HepG2 (cell line): Measurements from ENCODE around the gene CRYBA1.
A peak's percentile ranks its signal among the peaks of the same experiment; 100 is the strongest.

Experiments used
- CEBPB ChIP-seq: IDR thresholded peaks from 2 replicates; pipeline ENCODE4 v1.6.1; 2011; ENCODE audit warnings: low read depth, low read length, improper control_type of control experiment, borderline replicate concordance
- CTCF ChIP-seq: sonication (generic); formaldehyde crosslinking; IDR thresholded peaks from 2 replicates; pipeline ENCODE4 v1.5.0; 2020; ENCODE audit warnings: mild to moderate bottlenecking, missing genetic modification reagents, moderate library complexity
- POLR2A ChIP-seq, 2 experiments: IDR thresholded peaks; 2 replicates each; pipeline ENCODE4 v1.6.1; 2011; ENCODE audit warnings: low read depth in 2 of 2, low read length in 2 of 2, mild to moderate bottlenecking in 1 of 2, moderate library complexity in 1 of 2; ENCODE audit not compliant: insufficient read depth in 1 of 2
- SRF ChIP-seq: IDR thresholded peaks from 2 replicates; pipeline ENCODE4 v1.6.1; 2011; ENCODE audit warnings: mild to moderate bottlenecking, low read depth, low read length, moderate library complexity
- TAF1 ChIP-seq: sonication (generic); formaldehyde crosslinking; IDR thresholded peaks from 2 replicates; pipeline ENCODE4 v1.4.0; 2020; ENCODE audit warnings: missing genetic modification reagents
- ZNF274 ChIP-seq: sonication (generic); formaldehyde crosslinking; IDR thresholded peaks from 2 replicates; pipeline ENCODE4 v1.5.1; 2020; ENCODE audit warnings: mild to moderate bottlenecking, missing genetic modification reagents
- ZSCAN29 ChIP-seq: sonication (generic); formaldehyde crosslinking; conservative IDR thresholded peaks from 2 replicates; pipeline ENCODE4 v1.4.0; 2020; ENCODE audit warnings: mild to moderate bottlenecking, missing genetic modification reagents
- TF ChIP-seq, protein P1 (sequence below): sonication (generic); formaldehyde crosslinking; IDR thresholded peaks from 2 replicates; pipeline ENCODE4 v1.4.0; 2020; ENCODE audit warnings: missing genetic modification reagents
- TF ChIP-seq, protein P2 (sequence below): sonication (generic); formaldehyde crosslinking; IDR thresholded peaks from 2 replicates; pipeline ENCODE4 v1.4.0; 2020; ENCODE audit warnings: missing genetic modification reagents

DNA sequence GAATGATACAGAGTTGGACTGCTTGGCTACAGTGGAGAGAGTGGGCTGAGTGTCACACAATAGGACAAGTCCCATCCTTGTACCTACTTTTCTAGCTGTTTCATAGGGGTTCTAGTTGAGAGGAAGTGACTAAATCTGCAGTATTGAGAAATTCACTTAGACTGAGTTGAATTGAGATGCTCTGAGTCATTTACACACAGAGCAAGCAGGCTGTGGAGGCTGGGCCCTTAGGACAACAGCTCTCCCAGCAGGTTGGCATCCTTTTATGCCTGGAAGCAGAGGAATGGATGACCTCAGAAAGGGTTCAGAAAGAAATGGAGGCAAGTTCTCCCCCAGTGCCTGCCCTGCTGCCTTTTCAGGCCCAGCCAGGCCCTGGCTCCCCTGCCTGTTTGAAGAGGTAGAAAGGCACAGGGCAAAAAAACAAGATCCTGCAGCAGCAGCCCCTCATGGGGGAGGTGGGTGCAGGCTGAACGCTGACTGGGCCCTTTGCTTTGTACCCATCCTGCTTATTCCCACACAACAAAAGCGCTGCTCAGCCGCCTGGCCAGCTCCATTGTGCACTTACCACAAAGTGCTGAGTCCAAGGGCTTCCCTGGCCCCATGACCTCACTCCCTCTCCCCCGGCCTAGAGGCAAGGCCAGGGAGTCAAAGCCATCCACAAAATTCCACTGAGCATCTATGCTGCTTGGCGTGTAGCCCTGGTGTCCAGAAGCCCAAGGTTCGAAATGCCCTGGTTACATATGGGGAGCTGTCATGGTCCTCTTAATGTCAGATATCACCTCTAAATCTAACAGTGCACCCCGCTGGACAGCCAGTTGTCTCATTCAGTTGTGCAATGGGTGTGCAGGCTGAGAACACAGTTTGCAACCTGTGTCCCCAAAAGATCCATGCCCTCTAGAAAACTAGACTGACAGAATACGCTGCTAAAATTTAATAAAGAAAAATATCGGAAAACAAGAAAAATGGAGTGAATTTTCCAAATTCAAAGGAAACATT, 5.4 kb upstream of the CRYBA1 start:
- TF ChIP-seq TAF1 (CRISPR knock-in tag) = no peak
- peak; percentile 32; the same call in 1 of the 2 replicates for TF ChIP-seq CTCF
- no peak for TF ChIP-seq POLR2A (IDR thresholded peaks at IDR 0.05; ENCODE audit: insufficient read depth in 1 of 2, low read depth in 2 of 2, low read length in 2 of 2)
- TF ChIP-seq ZSCAN29 (CRISPR knock-in tag) = no peak
- TF ChIP-seq ZNF274 (CRISPR knock-in tag) = no peak
- TF ChIP-seq SRF = no peak
- TF ChIP-seq, protein P1, sequence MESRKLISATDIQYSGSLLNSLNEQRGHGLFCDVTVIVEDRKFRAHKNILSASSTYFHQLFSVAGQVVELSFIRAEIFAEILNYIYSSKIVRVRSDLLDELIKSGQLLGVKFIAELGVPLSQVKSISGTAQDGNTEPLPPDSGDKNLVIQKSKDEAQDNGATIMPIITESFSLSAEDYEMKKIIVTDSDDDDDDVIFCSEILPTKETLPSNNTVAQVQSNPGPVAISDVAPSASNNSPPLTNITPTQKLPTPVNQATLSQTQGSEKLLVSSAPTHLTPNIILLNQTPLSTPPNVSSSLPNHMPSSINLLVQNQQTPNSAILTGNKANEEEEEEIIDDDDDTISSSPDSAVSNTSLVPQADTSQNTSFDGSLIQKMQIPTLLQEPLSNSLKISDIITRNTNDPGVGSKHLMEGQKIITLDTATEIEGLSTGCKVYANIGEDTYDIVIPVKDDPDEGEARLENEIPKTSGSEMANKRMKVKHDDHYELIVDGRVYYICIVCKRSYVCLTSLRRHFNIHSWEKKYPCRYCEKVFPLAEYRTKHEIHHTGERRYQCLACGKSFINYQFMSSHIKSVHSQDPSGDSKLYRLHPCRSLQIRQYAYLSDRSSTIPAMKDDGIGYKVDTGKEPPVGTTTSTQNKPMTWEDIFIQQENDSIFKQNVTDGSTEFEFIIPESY (CRISPR knock-in tag) = no peak
- TF ChIP-seq CEBPB = peak; percentile 51; the same call in 1 of the 2 replicates
- TF ChIP-seq, protein P2, sequence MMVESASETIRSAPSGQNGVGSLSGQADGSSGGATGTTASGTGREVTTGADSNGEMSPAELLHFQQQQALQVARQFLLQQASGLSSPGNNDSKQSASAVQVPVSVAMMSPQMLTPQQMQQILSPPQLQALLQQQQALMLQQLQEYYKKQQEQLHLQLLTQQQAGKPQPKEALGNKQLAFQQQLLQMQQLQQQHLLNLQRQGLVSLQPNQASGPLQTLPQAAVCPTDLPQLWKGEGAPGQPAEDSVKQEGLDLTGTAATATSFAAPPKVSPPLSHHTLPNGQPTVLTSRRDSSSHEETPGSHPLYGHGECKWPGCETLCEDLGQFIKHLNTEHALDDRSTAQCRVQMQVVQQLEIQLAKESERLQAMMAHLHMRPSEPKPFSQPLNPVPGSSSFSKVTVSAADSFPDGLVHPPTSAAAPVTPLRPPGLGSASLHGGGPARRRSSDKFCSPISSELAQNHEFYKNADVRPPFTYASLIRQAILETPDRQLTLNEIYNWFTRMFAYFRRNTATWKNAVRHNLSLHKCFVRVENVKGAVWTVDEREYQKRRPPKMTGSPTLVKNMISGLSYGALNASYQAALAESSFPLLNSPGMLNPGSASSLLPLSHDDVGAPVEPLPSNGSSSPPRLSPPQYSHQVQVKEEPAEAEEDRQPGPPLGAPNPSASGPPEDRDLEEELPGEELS (CRISPR knock-in tag) = no peak
